Caki2 (cell line): ENCODE results near the gene ST6GALNAC5. TPM values are rescaled to one million over a fixed set of nuclear protein-coding genes. Genes with fewer than 3 reads are reported as not detected.
"Not testable (repeated sequence)": the region's sequence is repeated elsewhere in the genome, so short reads cannot be mapped to it uniquely, and the experiment has no call there.

Experiments
- DNase-seq: peaks from one replicate; pipeline ENCODE4 v3.0.0-alpha.2; 2015; ENCODE audit warnings: low read depth
- in situ Hi-C: cut with HindIII; loops from 2 replicates; pipeline ENCODE4 v1.10.0; 2016; ENCODE audit warnings: low sequenced_read_pairs, low pct_unique_long_range_greater_than_20kb, mixed read lengths
- total RNA-seq: library from RNA; depleted of rRNA; stranded (reverse); fragments of >200 nt; shearing (Covaris generic); gene quantifications from 2 replicates; pipeline ENCODE4 v1.2.3, GENCODE V29; 2014; ENCODE audit warnings: low replicate concordance

ST6GALNAC5 gene
- total RNA-seq, 1 experiment from 2014 or later = not detected

GRCh38 chr1:76862447-76862846 lies 4.8 kb upstream of the ST6GALNAC5 start:
- DNase-seq = no peak
- in situ Hi-C loops = no loop called here

- DNase-seq = no peak
- in situ Hi-C loops = no loop called here
These were observed 2.9 kb upstream of the ST6GALNAC5 start for GRCh38 chr1:76864383-76864782.

GRCh38 chr1:76865696-76866286 lies 1.5 kb upstream of the ST6GALNAC5 start:
- no peak for DNase-seq
- in situ Hi-C loops = no loop called here

- in situ Hi-C loops = no loop called here
- DNase-seq = no peak
These were observed 714 bp upstream of the ST6GALNAC5 start for GRCh38 chr1:76866566-76866965.

GRCh38 chr1:76868154-76868882 lies 1.0 kb downstream of the ST6GALNAC5 start:
- DNase-seq = no peak

GRCh38 chr1:76868916-76869315 lies 1.6 kb downstream of the ST6GALNAC5 start:
- DNase-seq = no peak
- in situ Hi-C loops = no loop called here

More at GRCh38 chr1:76868154-76868882, 1.0 kb downstream of the ST6GALNAC5 start:
- in situ Hi-C loops = no loop called here

- in situ Hi-C loops = no loop called here
- no peak for DNase-seq
These were observed 2.8 kb downstream of the ST6GALNAC5 start for GRCh38 chr1:76870037-76870436.

- in situ Hi-C loops = no loop called here
- DNase-seq = no peak
These were observed 4.2 kb downstream of the ST6GALNAC5 start for GRCh38 chr1:76871355-76871974.

- in situ Hi-C loops = no loop called here
- no peak for DNase-seq
These were observed 5.7 kb downstream of the ST6GALNAC5 start for GRCh38 chr1:76872944-76873343.

GRCh38 chr1:76876655-76877395 lies 9.5 kb downstream of the ST6GALNAC5 start:
- DNase-seq = no peak
- in situ Hi-C loops = no loop called here

GRCh38 chr1:76879014-76879413 lies 11.7 kb downstream of the ST6GALNAC5 start:
- not testable (repeated sequence) for DNase-seq

GRCh38 chr1:76881762-76882161 lies 14.5 kb downstream of the ST6GALNAC5 start:
- DNase-seq = no peak
- in situ Hi-C loops = no loop called here

More at GRCh38 chr1:76879014-76879413, 11.7 kb downstream of the ST6GALNAC5 start:
- in situ Hi-C loops = not testable (repeated sequence)

- in situ Hi-C loops = no loop called here
- no peak for DNase-seq
These were observed 24.8 kb downstream of the ST6GALNAC5 start for GRCh38 chr1:76891931-76892622.

- in situ Hi-C loops = no loop called here
- no peak for DNase-seq
These were observed 25.4 kb downstream of the ST6GALNAC5 start for GRCh38 chr1:76892675-76893074.

GRCh38 chr1:76901158-76901767 lies 34.0 kb downstream of the ST6GALNAC5 start:
- in situ Hi-C loops = no loop called here
- DNase-seq = peak; percentile 28

- in situ Hi-C loops = no loop called here
- DNase-seq = no peak
These were observed 38.8 kb downstream of the ST6GALNAC5 start for GRCh38 chr1:76905876-76906595.

- in situ Hi-C loops = no loop called here
- DNase-seq = no peak
These were observed 42.0 kb downstream of the ST6GALNAC5 start for GRCh38 chr1:76909311-76909710.
